HFF-Myc (cell line): ENCODE data around the gene BPIFA2.

Experiments
- DNase-seq: peaks from one replicate; pipeline ENCODE4 v3.0.0-alpha.2; 2011; ENCODE audit warnings: low read depth; ENCODE audit errors: extremely low read depth
- H3K4me3 ChIP-seq: replicated peaks from 2 replicates; pipeline ENCODE4 v1.5.1; 2011; ENCODE audit warnings: low read depth, mild to moderate bottlenecking, control low read depth, low read length
- CTCF ChIP-seq: IDR thresholded peaks from 2 replicates; pipeline ENCODE4 v1.5.1; 2012; ENCODE audit warnings: mild to moderate bottlenecking, low read depth, low read length, control low read depth; ENCODE audit errors: missing control alignments

Gene BPIFA2

GRCh38 chr20:33139467-33139866 lies 28.5 kb upstream of the BPIFA2 start:
- DNase-seq = no peak
- TF ChIP-seq CTCF = no peak
- no peak overlapping the region for H3K4me3 ChIP-seq

GRCh38 chr20:33145521-33145920 lies 22.4 kb upstream of the BPIFA2 start:
- no peak overlapping the region for H3K4me3 ChIP-seq
- no peak for TF ChIP-seq CTCF
- DNase-seq = no peak

GRCh38 chr20:33147299-33147698 lies 20.7 kb upstream of the BPIFA2 start:
- no peak overlapping the region for H3K4me3 ChIP-seq
- no peak for TF ChIP-seq CTCF
- DNase-seq = no peak

- no peak for DNase-seq
- TF ChIP-seq CTCF = no peak
- H3K4me3 ChIP-seq = no peak overlapping the region
Measured at GRCh38 chr20:33148040-33148439, 19.9 kb upstream of the BPIFA2 start.

GRCh38 chr20:33154252-33154651 lies 13.7 kb upstream of the BPIFA2 start:
- no peak for TF ChIP-seq CTCF
- DNase-seq = no peak
- H3K4me3 ChIP-seq = no peak overlapping the region

GRCh38 chr20:33158637-33159385 lies 9.1 kb upstream of the BPIFA2 start:
- TF ChIP-seq CTCF = no peak
- DNase-seq = no peak
- H3K4me3 ChIP-seq = no peak overlapping the region

GRCh38 chr20:33159713-33160112 lies 8.2 kb upstream of the BPIFA2 start:
- no peak for DNase-seq
- no peak for TF ChIP-seq CTCF
- H3K4me3 ChIP-seq = no peak overlapping the region
